PC-3 (cell line): Measurements from ENCODE around the gene EZR.

Experiments used
- CTCF ChIP-seq: fragments of 300-600 bp; sonication (generic); conservative IDR thresholded peaks from 2 replicates; pipeline ENCODE4 v1.5.1; 2017; ENCODE audit warnings: antibody characterized with exemption, low read depth, mild to moderate bottlenecking, low read length
- EZH2 ChIP-seq: fragments of 300-600 bp; sonication (generic); IDR thresholded peaks from one replicate; pipeline ENCODE4 v1.6.1; 2017; ENCODE audit warnings: antibody characterized with exemption, mild to moderate bottlenecking, low read length; ENCODE audit not compliant: unreplicated experiment

GRCh38 chr6:158717341-158718330 is 101.5 kb downstream of the EZR start:
- TF ChIP-seq CTCF (no peak), EZH2 (no peak)
